ENCODE data around the gene SLC48A1.

The SLC48A1 gene

GRCh38 chr12:47751561-47751960, 21.5 kb upstream of the SLC48A1 start:
- no peaks in the 10 kb centered on the region for H3K27me3 ChIP-seq
- peaks cover 9% of the 10 kb centered on the region for H3K36me3 ChIP-seq
- H3K27ac ChIP-seq, result no peak overlapping the region
- H3K9me3 ChIP-seq, result no peaks in the 10 kb centered on the region
- peaks cover 11% of the 10 kb centered on the region in 2 experiments for H3K4me1 ChIP-seq (ENCODE audit: control insufficient read depth in 1 of 2, insufficient read depth in 1 of 2, low read depth in 1 of 2, low read length in 1 of 2)
- no peak for TF ChIP-seq CTCF (IDR thresholded peaks at IDR 0.05)
- no peak overlapping the region for H3K4me3 ChIP-seq (ENCODE audit: low read depth in 1 of 2, low read length in 1 of 2)

GRCh38 chr12:47752121-47752520, 20.9 kb upstream of the SLC48A1 start:
- Histone ChIP-seq H3K4me1 (ENCODE audit: control insufficient read depth in 1 of 2, insufficient read depth in 1 of 2, low read depth in 1 of 2, low read length in 1 of 2) (peaks cover 11% of the 10 kb centered on the region in 2 experiments), H3K36me3 (peaks cover 9% of the 10 kb centered on the region), H3K27ac (no peak overlapping the region), H3K27me3 (no peaks in the 10 kb centered on the region), H3K4me3 (ENCODE audit: low read depth in 1 of 2, low read length in 1 of 2) (no peak overlapping the region), H3K9me3 (no peaks in the 10 kb centered on the region)
- no peak for TF ChIP-seq CTCF (IDR thresholded peaks at IDR 0.05)

DNA sequence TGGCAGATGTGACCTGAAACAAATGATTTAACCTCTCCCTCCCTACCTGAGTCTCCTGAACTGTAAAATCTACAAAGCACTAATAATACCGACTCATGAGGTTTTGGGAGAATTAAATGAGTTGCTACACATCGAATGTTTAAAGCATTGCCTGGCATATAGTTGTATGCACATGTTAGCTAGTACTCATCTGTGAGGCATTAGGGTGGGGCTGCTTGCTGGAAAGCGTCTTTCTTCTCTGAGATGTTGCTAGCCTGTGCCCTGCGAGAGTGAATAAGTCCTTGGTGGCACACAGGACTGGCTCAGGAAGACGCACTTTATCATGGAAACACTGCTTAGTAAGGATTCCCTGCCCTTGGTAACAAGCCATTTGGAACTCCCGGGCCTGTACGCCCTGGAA, 20.5 kb upstream of the SLC48A1 start:
- Histone ChIP-seq H3K27ac (no peak overlapping the region), H3K4me3 (ENCODE audit: low read depth in 1 of 2, low read length in 1 of 2) (no peak overlapping the region), H3K9me3 (no peaks in the 10 kb centered on the region), H3K4me1 (ENCODE audit: control insufficient read depth in 1 of 2, insufficient read depth in 1 of 2, low read depth in 1 of 2, low read length in 1 of 2) (peaks cover 11 to 13% of the 10 kb centered on the region in 2 experiments), H3K27me3 (no peaks in the 10 kb centered on the region), H3K36me3 (peaks cover 9% of the 10 kb centered on the region)
- TF ChIP-seq CTCF (IDR thresholded peaks at IDR 0.05), result no peak

DNA sequence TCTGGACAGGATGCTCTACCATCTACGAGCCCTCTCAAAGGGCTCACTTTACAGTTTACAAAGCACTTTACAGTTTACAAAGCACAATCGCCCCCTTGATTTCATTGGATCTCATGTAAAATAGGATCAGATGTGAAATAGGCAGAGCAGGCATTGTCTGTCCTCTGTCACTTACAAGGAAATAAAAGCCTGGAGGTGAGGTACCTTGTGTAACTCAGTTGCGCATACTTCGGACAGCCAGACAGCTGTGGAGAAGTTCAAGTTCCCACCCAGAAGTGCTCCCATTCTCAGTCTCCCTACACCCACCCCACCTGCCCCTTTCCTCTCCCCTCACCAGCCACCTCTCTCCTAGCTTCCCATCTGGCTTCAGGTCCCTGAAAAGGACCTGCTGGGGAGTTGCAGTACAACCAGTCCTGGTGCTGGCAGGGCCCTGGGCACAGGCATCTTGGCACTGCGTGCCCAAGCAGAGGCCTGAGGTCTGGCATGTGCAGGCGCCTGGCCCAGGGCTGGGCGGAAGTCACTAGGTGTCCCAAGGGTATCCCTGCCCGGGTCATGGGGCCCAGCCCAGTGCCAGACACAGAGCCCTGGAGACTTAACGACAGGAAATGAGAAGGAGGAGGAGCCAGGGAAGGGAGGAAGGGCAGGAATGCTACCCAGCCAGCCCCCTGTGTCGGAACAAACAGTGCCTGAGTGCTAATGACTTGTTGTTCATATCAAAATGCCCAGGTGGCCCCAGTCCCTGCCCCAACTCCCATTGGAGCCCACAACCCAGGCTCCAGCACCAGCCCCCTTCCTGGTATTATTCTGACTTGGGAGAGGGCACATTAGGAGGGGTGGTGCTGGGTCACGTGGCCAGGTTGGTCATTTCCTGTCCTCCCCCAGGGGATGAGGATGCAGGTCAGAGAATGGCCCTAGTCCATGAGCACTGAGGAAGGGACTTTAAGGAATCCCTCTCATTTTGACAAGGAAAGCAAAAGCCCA, 19.7 kb upstream of the SLC48A1 start:
- no peaks in the 10 kb centered on the region for H3K9me3 ChIP-seq
- peaks cover 18 to 21% of the 10 kb centered on the region in 2 experiments for H3K4me1 ChIP-seq (ENCODE audit: control insufficient read depth in 1 of 2, insufficient read depth in 1 of 2, low read depth in 1 of 2, low read length in 1 of 2)
- no peaks in the 10 kb centered on the region for H3K27me3 ChIP-seq
- TF ChIP-seq CTCF (IDR thresholded peaks at IDR 0.05), result no peak
- no peak overlapping the region for H3K4me3 ChIP-seq (ENCODE audit: low read depth in 1 of 2, low read length in 1 of 2)
- no peak overlapping the region for H3K27ac ChIP-seq
- H3K36me3 ChIP-seq, result peaks cover 3% of the 10 kb centered on the region

DNA sequence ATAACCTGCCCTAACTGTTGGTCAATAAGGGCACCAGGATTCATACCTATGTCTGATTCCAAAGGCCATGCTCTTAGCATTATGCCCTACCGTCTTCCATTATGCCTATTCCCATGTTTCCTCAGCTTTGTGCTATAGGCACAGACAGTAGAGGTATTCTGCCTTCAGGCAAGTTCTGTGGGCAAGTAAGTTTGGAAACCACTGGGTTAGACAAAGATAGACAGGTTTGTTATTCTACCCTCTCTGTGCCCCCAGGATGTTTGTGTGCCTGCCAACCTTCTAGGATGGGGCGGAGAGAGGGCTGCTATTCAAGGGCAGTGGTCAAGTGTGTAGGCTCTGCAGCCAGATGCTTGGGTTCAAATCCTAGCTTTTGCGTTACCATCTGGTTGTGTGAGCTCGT, 18.9 kb upstream of the SLC48A1 start:
- H3K4me3 ChIP-seq (ENCODE audit: low read depth in 1 of 2, low read length in 1 of 2), result no peak overlapping the region
- H3K4me1 ChIP-seq (ENCODE audit: control insufficient read depth in 1 of 2, insufficient read depth in 1 of 2, low read depth in 1 of 2, low read length in 1 of 2), result peaks cover 24 to 29% of the 10 kb centered on the region in 2 experiments
- no peaks in the 10 kb centered on the region for H3K27me3 ChIP-seq
- H3K36me3 ChIP-seq, result no peaks in the 10 kb centered on the region
- H3K27ac ChIP-seq, result no peak overlapping the region
- H3K9me3 ChIP-seq, result no peaks in the 10 kb centered on the region
- TF ChIP-seq CTCF (IDR thresholded peaks at IDR 0.05), result no peak

Data from neutrophil (primary cell).